ENCODE measurements around the gene OSBPL9.

DNA sequence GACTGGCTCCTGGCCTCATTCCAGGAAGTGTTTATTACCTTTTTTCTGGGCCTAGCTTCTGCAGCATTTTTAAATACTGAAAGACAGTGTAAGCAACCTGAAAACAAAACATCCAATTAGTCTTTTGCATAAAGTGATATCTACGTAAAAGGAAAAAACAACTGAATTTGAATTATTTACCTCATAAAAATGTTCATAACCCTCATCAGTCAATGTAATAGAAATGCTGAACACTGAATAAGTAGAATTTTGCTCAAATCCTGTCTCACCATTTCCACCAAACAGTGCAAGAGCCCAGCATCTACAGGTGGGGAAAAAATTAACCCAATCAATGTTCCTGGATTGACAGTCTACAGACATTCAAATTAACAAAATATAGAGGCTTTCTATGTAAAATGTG lies 197.6 kb downstream of the OSBPL9 start:
- TF ChIP-seq, protein P1, sequence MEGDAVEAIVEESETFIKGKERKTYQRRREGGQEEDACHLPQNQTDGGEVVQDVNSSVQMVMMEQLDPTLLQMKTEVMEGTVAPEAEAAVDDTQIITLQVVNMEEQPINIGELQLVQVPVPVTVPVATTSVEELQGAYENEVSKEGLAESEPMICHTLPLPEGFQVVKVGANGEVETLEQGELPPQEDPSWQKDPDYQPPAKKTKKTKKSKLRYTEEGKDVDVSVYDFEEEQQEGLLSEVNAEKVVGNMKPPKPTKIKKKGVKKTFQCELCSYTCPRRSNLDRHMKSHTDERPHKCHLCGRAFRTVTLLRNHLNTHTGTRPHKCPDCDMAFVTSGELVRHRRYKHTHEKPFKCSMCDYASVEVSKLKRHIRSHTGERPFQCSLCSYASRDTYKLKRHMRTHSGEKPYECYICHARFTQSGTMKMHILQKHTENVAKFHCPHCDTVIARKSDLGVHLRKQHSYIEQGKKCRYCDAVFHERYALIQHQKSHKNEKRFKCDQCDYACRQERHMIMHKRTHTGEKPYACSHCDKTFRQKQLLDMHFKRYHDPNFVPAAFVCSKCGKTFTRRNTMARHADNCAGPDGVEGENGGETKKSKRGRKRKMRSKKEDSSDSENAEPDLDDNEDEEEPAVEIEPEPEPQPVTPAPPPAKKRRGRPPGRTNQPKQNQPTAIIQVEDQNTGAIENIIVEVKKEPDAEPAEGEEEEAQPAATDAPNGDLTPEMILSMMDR (IDR thresholded peaks at IDR 0.05): no peak
- TF ChIP-seq POLR2A (IDR thresholded peaks at IDR 0.05) (no peak), POLR2AphosphoS5 (IDR thresholded peaks at IDR 0.05; ENCODE audit: insufficient read depth in 1 of 2, low read depth in 1 of 2) (no peak)
